Ascending aorta (tissue), 2 donors: ENCODE data around the gene OR5AC2. TPM values are rescaled to one million over a fixed set of nuclear protein-coding genes. Genes with fewer than 3 reads are reported as not detected.

Source experiments
- DNase-seq, 2 donors: peaks; one replicate each; pipeline ENCODE4 v3.0.0-alpha.2; 2019; ENCODE audit warnings: low spot score in 2 of 2
- H3K27ac ChIP-seq, 2 donors: fragments of 200-600 bp; sonication (generic); one replicate each; pipeline ENCODE4 v1.5.1; 2016 to 2017; ENCODE audit warnings: mild to moderate bottlenecking in 1 of 2
- H3K27me3 ChIP-seq: fragments of 200-600 bp; sonication (generic); one replicate; pipeline ENCODE4 v1.5.1; 2017
- H3K36me3 ChIP-seq, 2 donors: fragments of 200-600 bp; sonication (generic); one replicate each; pipeline ENCODE4 v1.5.1; 2016
- H3K4me1 ChIP-seq, 2 donors: fragments of 200-600 bp; sonication (generic); one replicate each; pipeline ENCODE4 v1.5.1; 2016 to 2017; ENCODE audit warnings: mild to moderate bottlenecking in 1 of 2
- H3K4me3 ChIP-seq, 2 donors: fragments of 200-600 bp; sonication (generic); one replicate each; pipeline ENCODE4 v1.5.1; 2016 to 2017; ENCODE audit warnings: mild to moderate bottlenecking in 1 of 2
- H3K9me3 ChIP-seq, 2 donors: fragments of 200-600 bp; sonication (generic); one replicate each; pipeline ENCODE4 v1.5.1; 2016
- CTCF ChIP-seq, 3 experiments: fragments of 200-600 bp in 2 of 3; fragments of 450-650 bp in 1 of 3; sonication (generic) in 2 of 3; IDR thresholded peaks; one replicate each; pipeline ENCODE4 v1.5.1; 2016 to 2019; ENCODE audit warnings: antibody characterized with exemption in 3 of 3, mild to moderate bottlenecking in 1 of 3, moderate library complexity in 1 of 3
- intact Hi-C: fragments of 100-400 bp; cut with DNase I; formaldehyde crosslinking; loops from one replicate; pipeline ENCODE4 v1.15.1; 2023
- total RNA-seq: library from RNA; depleted of rRNA; stranded (reverse); fragments of >200 nt; gene quantifications from one replicate; pipeline ENCODE4 v1.1.0, GENCODE V29; 2016

The OR5AC2 gene
- not detected for total RNA-seq

GRCh38 chr3:98086873-98087272, at the start of gene OR5AC2:
TSS of gene OR5AC2 (plus strand) at chr3:98087173. CDS start at chr3:98087173, 0 bp downstream.
- H3K4me3 ChIP-seq: no peak within 1 kb of the TSS
- H3K4me1 ChIP-seq: no peaks in the 10 kb centered on the region
- H3K27ac ChIP-seq: no peak within 1 kb of the TSS
- intact Hi-C loops: no loop called here
- no peaks in the 10 kb centered on the region for H3K36me3 ChIP-seq
- H3K9me3 ChIP-seq: peaks cover 0 to 3% of the 10 kb centered on the region in 2 donors
- TF ChIP-seq CTCF (IDR thresholded peaks at IDR 0.05): no peak
- H3K27me3 ChIP-seq: no peaks in the 10 kb centered on the region
- no peak for DNase-seq

- Histone ChIP-seq H3K27me3 (no peaks in the 10 kb centered on the region), H3K36me3 (no peaks in the 10 kb centered on the region), H3K27ac (no peak overlapping the region), H3K4me3 (no peak overlapping the region), H3K4me1 (no peaks in the 10 kb centered on the region), H3K9me3 (peaks cover 0 to 6% of the 10 kb centered on the region in 2 donors)
- DNase-seq: no peak
- intact Hi-C loops: no loop called here
- TF ChIP-seq CTCF (IDR thresholded peaks at IDR 0.05): no peak
These were observed 48.7 kb upstream of the OR5AC2 start for GRCh38 chr3:98038286-98038685.

- no peaks in the 10 kb centered on the region for H3K27me3 ChIP-seq
- peaks cover 0 to 6% of the 10 kb centered on the region in 2 donors for H3K9me3 ChIP-seq
- H3K4me3 ChIP-seq: no peak overlapping the region
- no peaks in the 10 kb centered on the region for H3K4me1 ChIP-seq
- no peaks in the 10 kb centered on the region for H3K36me3 ChIP-seq
- H3K27ac ChIP-seq: no peak overlapping the region
- no peak for DNase-seq
- intact Hi-C loops: no loop called here
- no peak for TF ChIP-seq CTCF (IDR thresholded peaks at IDR 0.05)
These were observed 48.1 kb upstream of the OR5AC2 start for GRCh38 chr3:98038876-98039275.

- Histone ChIP-seq H3K27me3 (no peaks in the 10 kb centered on the region), H3K4me3 (peak overlapping the region in 1 of 2 donors; percentile 48), H3K9me3 (peaks cover 0 to 6% of the 10 kb centered on the region in 2 donors), H3K4me1 (no peaks in the 10 kb centered on the region), H3K27ac (no peak overlapping the region), H3K36me3 (no peaks in the 10 kb centered on the region)
- TF ChIP-seq CTCF (IDR thresholded peaks at IDR 0.05): peak; percentile 58 to 87 (median 71)
- intact Hi-C loops: loop anchor here (5.0 kb wide), 1 partner anchor 288 kb away; no protein-coding TSS in a partner anchor
- peak in 1 of 2 donors; percentile 74 for DNase-seq
These were observed 47.5 kb upstream of the OR5AC2 start for GRCh38 chr3:98039322-98040024.

- Histone ChIP-seq H3K36me3 (no peaks in the 10 kb centered on the region), H3K9me3 (peaks cover 0 to 6% of the 10 kb centered on the region in 2 donors), H3K4me1 (no peaks in the 10 kb centered on the region), H3K27me3 (no peaks in the 10 kb centered on the region), H3K4me3 (no peak overlapping the region), H3K27ac (no peak overlapping the region)
- TF ChIP-seq CTCF (IDR thresholded peaks at IDR 0.05): no peak
- DNase-seq: no peak
- intact Hi-C loops: loop anchor here (5.0 kb wide), 1 partner anchor 286 kb away; no protein-coding TSS in a partner anchor
These were observed 45.6 kb upstream of the OR5AC2 start for GRCh38 chr3:98041350-98041749.
